GM21825 (cell line): ENCODE results near the gene TMEM132D.

Experiments used
- ATAC-seq: cut with Tn5 transposase; IDR thresholded peaks from one replicate; pipeline ENCODE4 v1.9.1; 2021; ENCODE audit warnings: mild to moderate bottlenecking, moderate library complexity; ENCODE audit not compliant: unreplicated experiment

The TMEM132D gene

DNA sequence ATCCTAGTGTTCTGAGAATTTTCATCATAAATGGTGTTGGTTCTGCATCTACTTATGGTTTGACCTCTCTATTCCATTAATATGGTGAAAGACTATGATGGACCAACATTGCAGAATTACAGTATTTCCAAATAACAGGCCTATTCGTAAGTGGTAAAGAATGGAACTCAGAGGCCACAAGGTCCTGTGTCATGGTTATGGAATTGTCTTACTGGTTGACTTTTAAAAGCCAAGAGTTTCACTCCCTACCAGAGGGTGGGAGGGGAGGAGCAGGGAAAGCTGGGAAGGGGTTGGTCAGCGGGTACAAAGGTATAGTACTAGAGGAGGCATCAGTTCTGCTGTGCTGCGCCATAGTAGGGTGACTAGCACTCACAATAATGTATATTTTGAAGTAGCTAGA is 153.4 kb downstream of the TMEM132D start:
- ATAC-seq = no peak

DNA sequence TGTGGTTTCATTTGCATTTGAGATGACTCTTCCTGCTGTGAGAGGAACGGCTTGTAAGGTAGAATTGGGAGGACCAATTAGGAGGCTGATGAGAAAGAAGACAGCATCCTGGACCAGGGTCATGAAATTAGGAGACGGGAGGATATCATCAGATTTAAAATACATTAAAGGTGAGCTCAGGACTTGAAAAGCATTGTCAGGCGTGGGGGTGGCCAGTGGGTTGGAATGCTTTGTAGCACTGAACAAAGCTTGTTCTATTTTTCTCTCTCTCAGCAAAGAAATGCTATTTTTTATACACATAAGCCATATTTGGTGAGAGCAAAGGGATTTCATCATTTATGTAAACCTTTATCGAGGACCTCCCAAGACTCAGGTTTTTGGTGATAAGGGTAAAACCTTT is 157.5 kb downstream of the TMEM132D start:
- no peak for ATAC-seq

DNA sequence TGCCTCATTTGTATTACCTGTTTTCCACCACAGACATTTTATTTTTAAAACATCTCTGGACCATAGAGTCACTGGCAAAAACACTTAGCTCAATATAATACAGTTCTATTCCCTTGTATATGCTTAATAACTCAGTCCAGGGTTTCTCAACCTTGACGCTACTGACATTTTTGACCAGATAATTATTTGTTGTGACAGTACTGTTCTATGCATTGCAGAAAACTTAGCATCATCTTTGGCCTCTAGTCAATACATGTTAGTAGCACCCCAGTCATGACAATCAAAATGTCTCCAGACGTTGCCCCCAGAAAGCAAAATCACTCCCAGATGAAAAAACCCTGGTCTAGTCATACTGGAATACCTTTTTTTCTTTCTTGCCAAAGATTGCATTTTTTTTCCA is 174.7 kb downstream of the TMEM132D start:
- no peak for ATAC-seq

DNA sequence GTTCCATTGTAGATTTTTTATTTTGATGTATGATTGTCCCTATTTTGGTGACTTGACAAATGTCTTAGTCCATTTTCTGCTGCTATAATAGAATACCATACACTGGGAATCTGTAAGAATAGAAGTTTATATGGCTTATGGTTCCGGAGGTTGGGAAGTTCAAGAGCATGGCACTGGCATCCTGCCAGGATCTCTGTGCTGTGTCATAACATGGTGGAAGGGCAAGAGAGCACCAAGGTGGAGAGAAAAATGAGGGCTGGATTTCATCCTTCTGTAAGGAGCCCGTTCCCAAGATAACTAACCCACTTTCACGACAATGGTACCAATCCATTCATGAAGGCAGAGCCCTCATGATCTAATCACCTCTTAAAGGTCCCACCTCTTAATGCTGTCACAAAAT is 176.7 kb downstream of the TMEM132D start:
- no peak for ATAC-seq

DNA sequence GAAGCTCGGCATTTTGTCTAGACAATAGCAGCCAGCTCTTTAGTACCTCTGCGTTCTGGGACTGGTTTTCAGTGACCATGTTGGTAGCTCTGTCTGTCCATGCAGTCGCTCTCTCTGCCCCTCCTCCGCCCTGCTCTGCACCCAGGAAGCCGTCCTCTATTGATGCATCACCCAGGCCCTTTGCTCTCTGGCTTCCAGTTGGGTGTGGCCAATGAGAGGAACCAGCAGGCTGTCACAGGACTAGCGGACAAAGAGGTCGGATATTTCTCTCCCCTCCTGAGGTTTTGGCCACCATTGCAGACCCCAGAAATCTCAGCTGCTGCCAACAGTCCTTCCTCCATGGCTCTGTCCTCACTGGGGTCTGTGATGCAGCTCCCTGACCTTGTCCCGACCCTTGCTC is 180.6 kb downstream of the TMEM132D start:
- ATAC-seq = no peak

DNA sequence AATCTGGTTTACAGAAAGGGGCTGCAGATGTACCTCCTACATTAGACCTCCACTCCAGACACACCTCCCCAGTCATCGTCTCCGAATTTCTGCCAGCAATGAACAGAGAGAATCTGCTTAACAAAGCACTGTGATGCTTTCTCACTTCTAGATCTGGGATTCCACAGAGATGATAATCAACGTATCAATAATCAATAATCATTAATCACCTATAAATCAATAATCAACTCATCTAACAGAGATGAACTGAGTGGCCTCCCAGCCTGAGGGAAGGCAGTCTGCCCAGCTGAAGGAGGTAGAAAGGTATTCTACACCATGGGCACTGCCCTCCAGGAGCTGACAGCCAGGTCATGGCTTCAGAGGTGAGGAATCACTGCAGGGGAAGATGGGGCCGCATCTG is 183.2 kb downstream of the TMEM132D start:
- no peak for ATAC-seq

DNA sequence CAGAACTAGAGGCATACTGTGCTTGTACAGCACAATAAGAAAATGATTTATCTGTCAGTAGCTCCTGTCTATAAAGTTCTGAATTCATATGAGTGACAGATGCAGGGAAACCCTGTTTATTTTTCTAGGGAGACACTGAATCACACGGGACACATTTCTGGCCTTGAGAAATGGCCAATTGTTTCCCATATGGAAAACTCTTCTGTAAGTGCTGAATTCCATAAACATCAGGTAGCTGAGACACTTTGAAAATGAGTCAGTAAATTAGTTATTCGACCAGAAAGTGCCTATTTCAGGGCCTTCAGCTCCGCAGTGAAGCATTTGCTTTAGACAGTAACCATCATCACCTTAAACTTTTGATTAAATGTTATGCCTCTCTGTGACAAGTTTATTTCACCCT is 184.4 kb downstream of the TMEM132D start:
- ATAC-seq = no peak

DNA sequence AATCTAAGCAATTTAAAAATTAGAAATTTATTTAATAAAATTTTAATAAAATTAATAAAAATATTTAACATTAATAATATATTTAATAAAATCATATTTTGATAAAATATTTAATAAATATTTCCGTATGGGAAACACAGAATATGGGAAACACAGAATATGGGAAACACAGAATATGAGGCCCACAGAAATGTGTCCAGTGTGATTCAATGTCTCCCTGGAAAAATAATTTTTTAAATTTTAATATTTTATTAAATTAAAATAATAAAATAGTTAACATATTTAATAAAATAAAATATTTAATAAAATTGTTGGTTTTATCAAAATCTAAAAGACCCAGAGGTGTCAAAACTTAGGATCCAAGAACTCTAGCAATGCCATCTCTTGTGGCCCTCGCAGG is 186.4 kb downstream of the TMEM132D start:
- ATAC-seq = no peak

DNA sequence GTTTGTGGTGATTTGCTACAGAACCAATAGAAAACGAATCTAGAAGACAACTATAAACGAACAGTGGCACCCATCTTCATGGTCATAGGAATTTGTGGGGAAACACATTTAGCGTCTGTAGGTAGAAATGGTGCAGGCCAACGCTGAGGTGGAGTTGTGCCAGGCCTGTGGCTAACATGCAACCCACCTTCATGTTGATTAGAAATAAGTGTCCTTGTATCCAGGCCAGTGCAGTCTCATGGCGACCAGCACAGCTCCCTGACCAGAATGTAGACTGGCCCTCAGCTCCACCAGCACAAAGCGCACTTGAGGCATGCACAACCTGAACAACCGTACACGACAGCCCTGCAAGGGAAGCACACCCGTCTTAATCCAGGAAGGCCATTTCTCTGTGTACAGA is 187.0 kb downstream of the TMEM132D start:
- ATAC-seq = no peak

DNA sequence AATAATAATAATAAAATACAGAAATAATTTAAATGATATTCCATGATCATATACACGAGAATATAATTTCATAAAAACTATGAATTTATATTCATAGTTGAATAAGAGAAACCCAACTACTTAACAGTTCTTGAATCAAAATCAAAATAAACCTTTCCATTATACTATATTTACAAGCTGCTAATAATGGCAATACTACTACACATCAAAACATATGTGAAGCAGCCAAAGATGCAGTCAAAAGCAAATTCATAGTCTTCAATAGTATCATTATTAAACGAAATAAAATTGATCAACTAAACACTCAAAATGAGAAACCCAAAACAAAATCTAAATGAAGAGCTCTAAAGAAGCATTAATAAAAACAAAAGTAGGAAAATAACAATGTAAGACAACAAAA is 197.1 kb downstream of the TMEM132D start:
- ATAC-seq = no peak

DNA sequence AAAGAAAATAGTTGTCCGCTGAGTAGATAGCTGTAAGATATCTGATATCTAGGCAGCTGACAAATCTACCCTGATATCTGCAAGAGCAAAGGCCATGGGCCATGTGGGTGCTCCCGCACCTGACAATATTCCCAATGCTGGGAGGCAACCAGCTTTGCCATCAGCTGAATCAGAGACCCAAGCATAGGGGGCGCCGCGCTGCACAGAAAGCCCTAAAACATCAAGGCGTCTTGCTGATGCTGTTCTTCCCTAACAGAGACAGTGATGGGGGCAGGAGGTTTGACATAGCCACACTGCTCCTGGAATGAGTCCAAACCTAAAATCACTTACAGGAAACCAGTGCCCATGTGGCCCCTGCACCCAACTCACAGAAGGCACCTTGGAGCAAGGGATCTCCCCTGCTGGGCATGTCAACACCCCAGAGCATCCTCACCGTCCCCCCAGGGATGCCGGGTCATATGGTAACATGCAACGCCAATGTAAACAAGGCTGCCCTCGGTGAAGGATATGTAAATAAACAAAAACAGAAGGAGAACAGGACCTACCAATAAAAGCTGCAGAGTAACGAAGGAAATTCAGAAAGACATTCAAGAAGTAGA is 199.5 kb downstream of the TMEM132D start:
- ATAC-seq = no peak

DNA sequence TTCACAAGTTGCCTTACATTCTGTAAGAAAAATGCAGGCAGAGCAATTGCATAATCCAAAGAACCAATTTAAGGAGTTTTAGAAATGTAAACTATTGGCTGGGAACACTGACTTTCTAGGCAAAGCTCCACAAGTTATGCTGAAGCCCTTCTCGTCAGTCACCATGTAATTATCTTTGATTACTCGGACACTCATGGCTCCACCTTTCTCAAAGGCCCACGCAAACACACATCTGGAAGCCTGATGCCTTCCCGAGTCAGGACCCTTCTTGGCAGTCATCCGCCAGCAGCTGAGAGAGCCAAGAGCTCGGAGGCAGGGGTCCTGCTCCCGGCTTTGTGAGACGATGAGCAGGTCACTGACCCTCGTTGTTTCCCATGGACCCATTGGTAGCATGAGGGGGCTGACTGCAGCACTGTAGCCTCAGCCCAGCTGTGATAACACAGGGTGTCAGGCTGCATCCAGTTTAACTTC is 202.2 kb downstream of the TMEM132D start:
- ATAC-seq = no peak

DNA sequence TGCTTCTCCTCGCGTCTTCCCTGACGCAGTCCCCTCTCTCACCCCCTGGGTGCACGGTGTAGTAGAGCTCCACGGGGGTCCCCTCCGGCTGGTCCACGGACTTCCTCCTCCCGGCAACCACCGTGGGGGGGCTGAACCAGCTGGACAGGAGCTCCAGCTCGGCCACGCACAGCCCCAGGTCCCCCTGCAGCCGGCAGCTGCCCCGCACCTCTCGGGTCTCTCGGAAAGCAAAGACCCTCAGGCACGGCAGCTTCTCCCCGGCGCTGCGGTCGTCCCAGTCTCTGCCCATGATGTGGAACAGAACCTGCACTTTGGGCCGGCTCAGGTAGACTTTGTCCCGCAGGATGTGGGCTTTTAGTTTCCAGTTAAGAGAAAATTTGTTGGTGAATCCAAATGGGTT is 203.8 kb downstream of the TMEM132D start:
- no peak for ATAC-seq

DNA sequence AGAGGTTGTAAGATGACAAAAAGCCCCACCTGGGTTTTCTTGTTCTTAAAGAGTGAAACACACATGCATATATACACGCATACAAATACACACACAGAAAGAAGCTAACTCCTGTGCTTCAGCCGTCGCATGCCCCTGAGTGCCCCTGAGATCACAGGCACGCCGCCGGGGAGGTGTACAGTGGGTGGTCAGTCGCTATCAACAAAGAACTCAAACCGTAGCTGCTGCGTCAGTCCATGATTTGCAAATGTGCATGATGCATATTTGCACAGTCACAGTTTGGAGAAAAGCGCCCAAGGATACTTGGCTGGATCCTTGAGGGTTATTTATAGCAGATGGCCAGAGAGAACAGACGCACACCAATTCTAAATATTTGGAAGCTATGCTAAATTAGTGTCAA is 206.9 kb downstream of the TMEM132D start:
- no peak for ATAC-seq

DNA sequence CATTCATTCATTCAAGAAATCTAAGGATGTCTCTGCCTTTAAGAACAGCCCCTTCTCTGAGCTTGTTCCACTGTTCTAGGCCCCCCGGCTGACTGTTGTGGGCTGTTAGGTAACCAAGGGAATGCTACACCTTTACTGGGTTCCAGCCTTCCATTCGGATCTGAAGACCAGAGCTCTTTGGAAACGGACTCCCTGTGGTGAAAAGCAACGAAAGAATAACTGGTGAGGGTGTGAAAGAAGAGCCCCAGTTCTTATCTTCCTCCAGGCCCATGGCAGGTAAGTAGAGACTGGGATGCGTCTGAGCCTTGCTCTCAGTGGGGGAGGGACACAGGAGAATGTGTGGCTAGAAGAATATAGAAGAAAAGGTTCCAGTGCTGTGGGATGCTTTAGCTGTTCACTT is 207.4 kb downstream of the TMEM132D start:
- no peak for ATAC-seq

DNA sequence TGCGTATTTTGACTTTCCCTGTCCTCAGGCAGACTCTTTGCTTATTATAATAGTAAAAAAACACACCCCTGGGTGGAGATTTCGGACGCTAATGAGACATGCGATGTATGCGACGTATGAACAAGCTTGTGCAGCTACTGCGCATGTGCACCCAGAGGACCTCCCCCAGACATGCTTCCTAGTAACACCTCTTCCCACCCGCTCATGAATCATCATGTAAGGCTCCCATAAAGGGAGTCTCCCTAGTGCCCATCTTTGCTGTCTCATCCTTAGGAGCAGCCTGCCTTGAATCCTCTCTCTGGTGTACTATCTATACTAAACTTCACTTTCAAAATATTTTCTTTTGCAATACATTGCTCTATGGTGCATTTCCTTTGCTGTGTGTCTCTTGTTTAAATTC is 210.1 kb downstream of the TMEM132D start:
- no peak for ATAC-seq

DNA sequence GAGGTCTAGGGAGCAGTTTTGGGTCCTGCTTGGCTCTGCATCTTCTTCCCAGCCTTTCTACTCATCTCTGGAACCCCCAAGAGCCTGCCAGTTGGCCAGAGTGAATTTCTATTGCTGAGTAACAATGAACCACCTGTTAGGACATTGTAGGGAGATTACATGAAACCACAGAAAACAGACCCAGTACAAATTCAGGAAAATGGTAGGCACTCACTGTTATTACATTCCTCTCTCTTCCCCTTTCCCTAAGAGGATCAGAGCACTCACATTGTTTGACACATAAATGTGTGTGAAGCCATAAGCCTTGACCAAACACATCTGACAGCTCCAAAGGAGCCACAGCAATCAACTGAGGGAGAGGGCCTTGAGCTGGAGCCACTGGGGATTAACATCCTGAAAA is 216.1 kb downstream of the TMEM132D start:
- ATAC-seq = no peak

DNA sequence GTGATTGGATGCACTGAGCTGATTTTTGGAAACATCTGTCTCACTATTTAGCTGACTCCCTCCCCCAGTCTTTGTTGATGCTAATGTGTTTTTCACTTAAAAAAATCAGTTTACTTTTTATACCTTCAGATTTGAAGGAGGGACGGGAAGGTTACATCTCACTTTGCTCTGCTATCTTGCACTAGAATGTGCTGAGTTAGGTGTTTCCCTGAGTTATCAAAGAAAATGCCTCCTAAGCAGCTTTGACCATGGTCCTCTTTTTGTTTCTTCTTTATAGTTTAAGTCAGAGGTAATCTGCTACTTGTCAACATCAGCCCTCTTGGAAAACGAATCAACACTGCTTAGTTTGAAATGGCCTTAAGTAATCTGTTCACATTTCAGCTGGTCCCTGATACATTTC is 222.0 kb downstream of the TMEM132D start:
- no peak for ATAC-seq

DNA sequence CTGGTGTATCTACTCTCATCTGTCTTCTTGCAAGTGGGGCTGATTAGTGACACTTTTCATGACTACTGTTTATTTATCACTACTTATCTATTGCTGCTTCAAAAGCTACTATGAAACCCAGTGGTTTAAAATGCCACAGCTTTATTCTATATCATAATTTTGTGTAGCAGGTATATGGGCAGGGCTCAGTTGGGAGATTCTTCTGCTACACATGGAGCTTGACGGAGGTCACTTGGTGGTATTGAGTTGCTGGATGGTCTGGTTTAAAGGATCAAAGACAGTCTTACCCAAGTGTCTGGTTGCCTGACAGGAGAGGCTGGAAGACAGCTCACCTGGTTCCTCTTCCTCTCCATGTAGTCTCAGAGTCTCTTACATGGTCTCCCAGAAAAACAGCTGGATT is 222.7 kb downstream of the TMEM132D start:
- no peak for ATAC-seq

DNA sequence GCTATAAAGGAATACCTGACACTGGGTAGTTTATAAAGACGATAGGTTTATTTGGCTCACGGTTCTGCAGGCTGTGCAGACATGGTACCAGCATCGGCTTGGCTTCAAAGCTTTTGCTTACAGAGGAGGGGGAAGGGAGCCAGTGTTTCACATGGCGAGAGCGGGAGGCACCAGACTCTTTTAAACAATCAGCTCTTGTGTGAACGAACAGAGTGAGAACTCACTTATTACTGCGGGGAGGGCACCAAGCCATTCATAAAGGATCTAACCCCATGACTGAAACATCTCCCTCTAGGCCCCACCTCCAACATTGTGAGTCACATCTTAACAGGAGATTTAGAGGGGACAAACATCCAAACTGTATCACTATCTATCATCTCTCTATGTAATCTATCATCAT is 227.4 kb downstream of the TMEM132D start:
- ATAC-seq = no peak

DNA sequence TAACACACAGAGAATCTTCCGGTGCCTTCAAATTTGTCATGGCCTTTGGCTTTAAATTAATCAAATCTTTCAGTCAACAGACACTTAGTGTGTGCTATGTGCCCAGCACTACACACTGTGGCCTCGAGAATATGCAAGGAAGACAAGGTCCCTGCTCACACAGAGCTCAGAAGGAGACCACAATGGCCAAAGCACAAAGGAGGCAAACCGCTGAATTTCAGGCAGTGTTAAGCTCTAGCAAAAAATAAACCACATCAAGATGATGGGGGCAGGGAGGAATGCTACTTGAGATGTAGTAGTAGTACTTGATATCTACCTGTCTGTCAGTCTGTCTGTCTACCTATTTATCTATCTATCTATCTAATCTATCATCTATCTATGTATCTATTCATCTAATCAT is 227.9 kb downstream of the TMEM132D start:
- ATAC-seq = no peak

DNA sequence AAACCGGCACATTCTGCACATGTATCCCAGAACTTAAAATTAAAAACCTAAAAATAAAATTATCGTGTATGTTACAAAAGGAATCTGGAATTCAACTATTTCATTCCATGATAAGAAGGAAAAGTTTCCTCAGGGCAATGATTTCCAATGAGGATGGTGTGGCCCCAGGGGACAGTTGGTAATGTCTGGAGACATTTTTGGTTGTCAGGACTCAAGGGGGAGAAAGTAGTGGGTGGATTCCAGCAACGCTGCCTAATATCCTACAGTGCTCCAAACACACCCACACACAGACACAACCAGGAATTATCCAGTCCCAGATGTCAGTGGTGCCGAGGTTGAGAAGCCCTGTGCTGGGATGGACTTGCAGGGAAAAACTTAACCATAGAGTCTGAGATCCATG is 228.3 kb downstream of the TMEM132D start:
- ATAC-seq = no peak

DNA sequence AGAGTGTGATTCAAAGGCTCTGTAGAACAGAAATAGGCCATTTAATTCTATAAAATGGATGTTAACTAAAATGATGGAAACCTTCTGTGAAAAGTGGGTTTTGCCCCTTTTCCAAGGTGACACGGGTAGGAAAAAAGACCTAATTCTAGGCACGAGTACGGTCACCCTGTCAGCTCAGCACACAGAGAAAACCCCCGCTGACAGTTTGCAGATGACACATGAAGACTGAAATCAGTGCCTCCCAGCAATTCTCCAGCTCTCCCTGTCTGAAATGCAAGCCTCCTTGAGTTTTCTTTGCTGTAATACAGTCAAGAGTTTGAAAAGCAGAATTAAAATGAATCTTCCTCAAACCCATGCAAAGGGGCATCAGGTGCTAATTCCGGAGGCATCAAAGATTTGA is 230.0 kb downstream of the TMEM132D start:
- no peak for ATAC-seq

DNA sequence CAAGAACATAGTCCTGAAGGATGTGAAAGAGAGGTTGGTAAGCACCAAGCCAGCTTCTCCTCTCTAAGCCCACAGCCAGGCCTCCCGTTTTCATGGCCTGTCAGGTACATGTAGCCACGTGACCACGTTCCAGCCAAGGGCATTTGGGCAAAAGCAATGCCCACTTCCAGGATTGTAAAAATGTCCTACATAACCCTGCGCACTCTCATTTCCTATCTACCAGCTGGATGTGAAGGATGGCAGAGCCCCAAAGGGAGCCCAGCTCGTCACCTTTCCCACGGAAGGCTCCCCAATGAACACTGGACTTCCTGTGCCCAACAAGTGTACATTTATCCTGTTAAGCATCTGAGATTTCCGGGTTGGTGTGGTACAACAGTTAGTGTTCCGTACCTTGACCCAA is 231.7 kb downstream of the TMEM132D start:
- ATAC-seq = no peak
